HUES48 (cell line): ENCODE data around the gene SLC29A4.

Source experiments
- H3K27ac ChIP-seq: one replicate; pipeline ENCODE4 v1.7.0; 2013; ENCODE audit warnings: low read depth, low read length, inconsistent platforms
- H3K27me3 ChIP-seq: 2 replicates; pipeline ENCODE4 v1.6.1; 2013; ENCODE audit warnings: mild to moderate bottlenecking, low read length; ENCODE audit not compliant: control insufficient read depth, insufficient read depth
- H3K36me3 ChIP-seq: 2 replicates; pipeline ENCODE4 v1.6.1; 2013; ENCODE audit warnings: low read length; ENCODE audit not compliant: control insufficient read depth, insufficient read depth
- H3K4me1 ChIP-seq: 2 replicates; pipeline ENCODE4 v1.6.1; 2013; ENCODE audit warnings: mild to moderate bottlenecking, low read length; ENCODE audit not compliant: control insufficient read depth, insufficient read depth
- H3K4me3 ChIP-seq: 2 replicates; pipeline ENCODE4 v1.5.1; 2013; ENCODE audit warnings: mild to moderate bottlenecking, low read depth, low read length
- H3K9ac ChIP-seq: 2 replicates; pipeline ENCODE4 v1.6.1; 2013; ENCODE audit warnings: mild to moderate bottlenecking, low read depth, low read length, moderate library complexity
- H3K9me3 ChIP-seq: 2 replicates; pipeline ENCODE4 v1.6.1; 2013; ENCODE audit warnings: low read length; ENCODE audit not compliant: control insufficient read depth, insufficient read depth

The SLC29A4 gene

GRCh38 chr7:5334671-5335070, 51.9 kb downstream of the SLC29A4 start:
- Histone ChIP-seq H3K9me3 (no peaks in the 10 kb centered on the region), H3K4me3 (no peak overlapping the region), H3K27ac (no peak overlapping the region), H3K36me3 (no peaks in the 10 kb centered on the region), H3K4me1 (no peaks in the 10 kb centered on the region), H3K9ac (no peak overlapping the region), H3K27me3 (no peaks in the 10 kb centered on the region)

- no peak overlapping the region for H3K27ac ChIP-seq
- no peak overlapping the region for H3K9ac ChIP-seq
- H3K4me3 ChIP-seq = no peak overlapping the region
- H3K36me3 ChIP-seq = no peaks in the 10 kb centered on the region
- no peaks in the 10 kb centered on the region for H3K27me3 ChIP-seq
- no peaks in the 10 kb centered on the region for H3K9me3 ChIP-seq
- H3K4me1 ChIP-seq = no peaks in the 10 kb centered on the region
Measured at GRCh38 chr7:5337047-5337446, 54.3 kb downstream of the SLC29A4 start.

- Histone ChIP-seq H3K27ac (no peak overlapping the region), H3K4me1 (no peaks in the 10 kb centered on the region), H3K36me3 (no peaks in the 10 kb centered on the region), H3K4me3 (no peak overlapping the region), H3K9me3 (no peaks in the 10 kb centered on the region), H3K9ac (no peak overlapping the region), H3K27me3 (no peaks in the 10 kb centered on the region)
Measured at GRCh38 chr7:5339955-5340354, 57.2 kb downstream of the SLC29A4 start.

- H3K36me3 ChIP-seq = no peaks in the 10 kb centered on the region
- H3K9me3 ChIP-seq = no peaks in the 10 kb centered on the region
- no peaks in the 10 kb centered on the region for H3K27me3 ChIP-seq
Measured at GRCh38 chr7:5342631-5343030, 59.9 kb downstream of the SLC29A4 start.

GRCh38 chr7:5343884-5344283, 61.1 kb downstream of the SLC29A4 start:
- Histone ChIP-seq H3K36me3 (no peaks in the 10 kb centered on the region), H3K4me3 (no peak overlapping the region), H3K9me3 (no peaks in the 10 kb centered on the region), H3K4me1 (no peaks in the 10 kb centered on the region), H3K27me3 (no peaks in the 10 kb centered on the region), H3K9ac (no peak overlapping the region), H3K27ac (no peak overlapping the region)

More at GRCh38 chr7:5342631-5343030, 59.9 kb downstream of the SLC29A4 start:
- no peaks in the 10 kb centered on the region for H3K4me1 ChIP-seq
- H3K27ac ChIP-seq = no peak overlapping the region
- H3K4me3 ChIP-seq = no peak overlapping the region
- no peak overlapping the region for H3K9ac ChIP-seq

GRCh38 chr7:5344342-5344741, 61.6 kb downstream of the SLC29A4 start:
- H3K9ac ChIP-seq = no peak overlapping the region
- H3K4me1 ChIP-seq = peaks cover 4% of the 10 kb centered on the region; the same call in 1 of the 2 replicates
- H3K36me3 ChIP-seq = no peaks in the 10 kb centered on the region
- H3K9me3 ChIP-seq = no peaks in the 10 kb centered on the region
- no peak overlapping the region for H3K4me3 ChIP-seq
- H3K27ac ChIP-seq = no peak overlapping the region
- peaks cover 4% of the 10 kb centered on the region; the same call in 1 of the 2 replicates for H3K27me3 ChIP-seq

GRCh38 chr7:5345171-5345570, 62.4 kb downstream of the SLC29A4 start:
- H3K36me3 ChIP-seq = no peaks in the 10 kb centered on the region

GRCh38 chr7:5345671-5346070, 62.9 kb downstream of the SLC29A4 start:
- Histone ChIP-seq H3K9me3 (no peaks in the 10 kb centered on the region), H3K36me3 (no peaks in the 10 kb centered on the region), H3K4me1 (peaks cover 11% of the 10 kb centered on the region; the same call in 1 of the 2 replicates), H3K4me3 (no peak overlapping the region), H3K9ac (no peak overlapping the region), H3K27me3 (peaks cover 6% of the 10 kb centered on the region), H3K27ac (no peak overlapping the region)

More at GRCh38 chr7:5345171-5345570, 62.4 kb downstream of the SLC29A4 start:
- Histone ChIP-seq H3K9ac (no peak overlapping the region), H3K4me3 (no peak overlapping the region), H3K27me3 (peaks cover 6% of the 10 kb centered on the region; the same call in 1 of the 2 replicates), H3K9me3 (no peaks in the 10 kb centered on the region), H3K4me1 (peaks cover 7% of the 10 kb centered on the region; the same call in 1 of the 2 replicates), H3K27ac (no peak overlapping the region)

GRCh38 chr7:5348134-5349004, 65.6 kb downstream of the SLC29A4 start:
- peaks cover 6% of the 10 kb centered on the region for H3K27me3 ChIP-seq
- no peak overlapping the region for H3K4me3 ChIP-seq
- no peaks in the 10 kb centered on the region for H3K36me3 ChIP-seq
- peaks cover 24% of the 10 kb centered on the region for H3K4me1 ChIP-seq
- no peak overlapping the region for H3K27ac ChIP-seq
- no peak overlapping the region for H3K9ac ChIP-seq
- no peaks in the 10 kb centered on the region for H3K9me3 ChIP-seq

- Histone ChIP-seq H3K9ac (no peak overlapping the region), H3K27me3 (peaks cover 6% of the 10 kb centered on the region), H3K27ac (no peak overlapping the region), H3K4me1 (peaks cover 24% of the 10 kb centered on the region), H3K36me3 (no peaks in the 10 kb centered on the region), H3K4me3 (no peak overlapping the region), H3K9me3 (no peaks in the 10 kb centered on the region)
Measured at GRCh38 chr7:5349005-5349380, 66.2 kb downstream of the SLC29A4 start.

GRCh38 chr7:5349437-5350173, 66.9 kb downstream of the SLC29A4 start:
- H3K9ac ChIP-seq = no peak overlapping the region
- peaks cover 6% of the 10 kb centered on the region for H3K27me3 ChIP-seq
- H3K9me3 ChIP-seq = no peaks in the 10 kb centered on the region
- no peaks in the 10 kb centered on the region for H3K36me3 ChIP-seq
- H3K27ac ChIP-seq = no peak overlapping the region
- peaks cover 24% of the 10 kb centered on the region for H3K4me1 ChIP-seq
- peak overlapping the region; percentile 36 for H3K4me3 ChIP-seq
